HG03135 (cell line): ENCODE measurements around the gene SNX14.
"Not testable (repeated sequence)": the region's sequence is repeated elsewhere in the genome, so short reads cannot be mapped to it uniquely, and the experiment has no call there.

ENCODE experiments used
- ATAC-seq: cut with Tn5 transposase; IDR thresholded peaks from one replicate; pipeline ENCODE4 v1.9.1; 2021; ENCODE audit warnings: mild to moderate bottlenecking, moderate library complexity; ENCODE audit not compliant: unreplicated experiment

SNX14 gene

GRCh38 chr6:85593438-85594196, at the start of gene SNX14:
Gene SNX14 (minus strand): TSS chr6:85593858. CDS start chr6:85593718, 140 bp downstream.
- ATAC-seq = peak; percentile 92

GRCh38 chr6:85642774-85643536, 49.3 kb upstream of the SNX14 start, which contains the start of gene SYNCRIP:
Gene SYNCRIP (minus strand): TSS chr6:85642886. CDS start chr6:85641439, 1,447 bp downstream.
- ATAC-seq = peak; percentile 74

GRCh38 chr6:85641897-85642773, 48.5 kb upstream of the SNX14 start:
- no peak for ATAC-seq

- ATAC-seq = no peak
These were observed 47.9 kb upstream of the SNX14 start for GRCh38 chr6:85641522-85641896.

GRCh38 chr6:85640821-85641220, 47.2 kb upstream of the SNX14 start:
- ATAC-seq = no peak

- ATAC-seq = no peak
These were observed 43.9 kb upstream of the SNX14 start for GRCh38 chr6:85637579-85637978.

- no peak for ATAC-seq
These were observed 38.7 kb upstream of the SNX14 start for GRCh38 chr6:85632164-85632942.

- ATAC-seq = not testable (repeated sequence)
These were observed 37.5 kb upstream of the SNX14 start for GRCh38 chr6:85631117-85631516.

- no peak for ATAC-seq
These were observed 34.7 kb upstream of the SNX14 start for GRCh38 chr6:85628353-85628752.

- ATAC-seq = no peak
These were observed 26.6 kb upstream of the SNX14 start for GRCh38 chr6:85620308-85620707.

GRCh38 chr6:85614780-85615179, 21.1 kb upstream of the SNX14 start:
- ATAC-seq = no peak

- ATAC-seq = no peak
These were observed 19.2 kb upstream of the SNX14 start for GRCh38 chr6:85612690-85613474.

GRCh38 chr6:85610182-85610895, 16.7 kb upstream of the SNX14 start:
- ATAC-seq = no peak

GRCh38 chr6:85602100-85602499, 8.4 kb upstream of the SNX14 start:
- no peak for ATAC-seq

- ATAC-seq = no peak
These were observed 7.2 kb upstream of the SNX14 start for GRCh38 chr6:85600713-85601313.

- peak; percentile 12 for ATAC-seq
These were observed 706 bp upstream of the SNX14 start for GRCh38 chr6:85594197-85594930.

- ATAC-seq = no peak
These were observed 1.6 kb downstream of the SNX14 start for GRCh38 chr6:85592033-85592432.

GRCh38 chr6:85591207-85591606, 2.5 kb downstream of the SNX14 start:
- ATAC-seq = no peak
